Caco-2 (cell line): ENCODE measurements around the gene KCNJ12. TPM values are rescaled to one million over a fixed set of nuclear protein-coding genes. Genes with fewer than 3 reads are reported as not detected.

Experiments used
- BruUV-seq: library from RNA; stranded (reverse); fragments of 400-500 nt; replicated peaks from 2 replicates; lab custom pipeline; 2021; lab: Mats Ljungman, UMichigan
- CTCF ChIA-PET: fragments of 300-600 bp; sonication (Branson Sonifier 250); formaldehyde crosslinking; loops from one replicate; lab custom pipeline; 2022; ENCODE audit warnings: antibody characterized with exemption; lab: Charles Lee
- POLR2A ChIA-PET: fragments of 300-600 bp; sonication (Branson Sonifier 250); formaldehyde crosslinking; loops from one replicate; lab custom pipeline; 2022; ENCODE audit warnings: antibody characterized with exemption; lab: Charles Lee
- DNase-seq, 2 experiments: peaks; one replicate each; pipeline versions ENCODE4 v3.0.0 to v3.0.0-alpha.2; 2020 to 2022
- H3K27me3 ChIP-seq: replicated peaks from 2 replicates; pipeline ENCODE4 v1.6.0; 2011; ENCODE audit warnings: low read length; ENCODE audit not compliant: control insufficient read depth, insufficient read depth
- H3K36me3 ChIP-seq: 2 replicates; pipeline ENCODE4 v1.5.1; 2011; ENCODE audit warnings: low read length; ENCODE audit not compliant: control insufficient read depth, insufficient read depth
- H3K4me1 ChIP-seq: fragments of 250-450 bp; sonication (Bioruptor Pico); 2 replicates; pipeline ENCODE4 v1.5.1; 2020; ENCODE audit warnings: mild to moderate bottlenecking
- H3K4me3 ChIP-seq: 2 replicates; pipeline ENCODE4 v1.5.1; 2011; ENCODE audit warnings: low read depth, mild to moderate bottlenecking, control low read depth, low read length
- H3K9me3 ChIP-seq: fragments of 250-450 bp; sonication (Bioruptor Pico); 2 replicates; pipeline ENCODE4 v1.5.1; 2020; ENCODE audit warnings: mild to moderate bottlenecking, moderate library complexity
- H3K27ac Mint-ChIP-seq: one replicate; pipeline ENCODE4 v1.8.0; 2022; ENCODE audit warnings: mixed read lengths; ENCODE audit not compliant: unreplicated experiment
- H3K27me3 Mint-ChIP-seq: one replicate; pipeline ENCODE4 v1.8.0; 2022; ENCODE audit warnings: mixed read lengths; ENCODE audit not compliant: insufficient read depth, unreplicated experiment
- H3K36me3 Mint-ChIP-seq: one replicate; pipeline ENCODE4 v1.8.0; 2022; ENCODE audit warnings: mild to moderate bottlenecking, mixed read lengths; ENCODE audit not compliant: insufficient read depth, unreplicated experiment
- H3K4me1 Mint-ChIP-seq: one replicate; pipeline ENCODE4 v1.8.0; 2022; ENCODE audit warnings: low read depth, mixed read lengths; ENCODE audit not compliant: unreplicated experiment
- H3K4me3 Mint-ChIP-seq: one replicate; pipeline ENCODE4 v1.8.0; 2022; ENCODE audit warnings: mild to moderate bottlenecking, moderate library complexity, mixed read lengths; ENCODE audit not compliant: unreplicated experiment
- H3K9me3 Mint-ChIP-seq: one replicate; pipeline ENCODE4 v1.8.0; 2022; ENCODE audit warnings: mixed read lengths; ENCODE audit not compliant: unreplicated experiment
- CTCF ChIP-seq, 2 experiments: fragments of 200-600 bp in 1 of 2; IDR thresholded peaks; 1 replicate in 1 of 2; 2 replicates in 1 of 2; pipeline versions ENCODE4 v1.5.1 to v1.8.0; 2011 to 2022; ENCODE audit warnings: antibody characterized with exemption in 1 of 2, control low read depth in 1 of 2, inconsistent platforms in 1 of 2, low read depth in 1 of 2, low read length in 1 of 2, mild to moderate bottlenecking in 1 of 2, moderate library complexity in 1 of 2; ENCODE audit not compliant: insufficient read depth in 1 of 2, severe bottlenecking in 1 of 2, unreplicated experiment in 1 of 2
- intact Hi-C: fragments of 100-400 bp; cut with micrococcal nuclease; formaldehyde crosslinking; loops from one replicate; pipeline ENCODE4 v1.10.0; 2022; ENCODE audit not compliant: unreplicated experiment
- total RNA-seq: library from RNA; stranded (reverse); gene quantifications from 2 replicates; pipeline ENCODE4 v1.2.3, GENCODE V29; 2022

Gene KCNJ12
- total RNA-seq, 1 experiment from 2014 or later = 0.07 TPM

- intact Hi-C loops = no loop called here
- no peaks in the 10 kb centered on the region for H3K9me3 ChIP-seq
- no peaks in the 10 kb centered on the region for H3K27me3 ChIP-seq
- H3K9me3 Mint-ChIP-seq = no peaks in the 10 kb centered on the region
- H3K36me3 ChIP-seq = no peaks in the 10 kb centered on the region
- no peak overlapping the region for H3K27ac Mint-ChIP-seq
- H3K4me3 Mint-ChIP-seq = no peak overlapping the region
- TF ChIP-seq CTCF (IDR thresholded peaks at IDR 0.05; ENCODE audit: insufficient read depth in 1 of 2, low read depth in 1 of 2, low read length in 1 of 2, severe bottlenecking in 1 of 2, unreplicated experiment in 1 of 2) = no peak
- no peaks in the 10 kb centered on the region for H3K4me1 ChIP-seq
- BruUV-seq = no TSS peak
- H3K36me3 Mint-ChIP-seq = no peaks in the 10 kb centered on the region
- no peak for DNase-seq
- H3K4me1 Mint-ChIP-seq = no peaks in the 10 kb centered on the region
- POLR2A ChIA-PET = no interaction called here
- H3K27me3 Mint-ChIP-seq = peaks cover 5% of the 10 kb centered on the region
- H3K4me3 ChIP-seq = no peak overlapping the region
- CTCF ChIA-PET = no interaction called here
Measured at GRCh38 chr17:21389394-21389793, 13.2 kb downstream of the KCNJ12 start.

GRCh38 chr17:21390294-21390693, 14.1 kb downstream of the KCNJ12 start:
- no TSS peak for BruUV-seq
- no peaks in the 10 kb centered on the region for H3K36me3 Mint-ChIP-seq
- H3K9me3 ChIP-seq = no peaks in the 10 kb centered on the region
- no peak for TF ChIP-seq CTCF (IDR thresholded peaks at IDR 0.05; ENCODE audit: insufficient read depth in 1 of 2, low read depth in 1 of 2, low read length in 1 of 2, severe bottlenecking in 1 of 2, unreplicated experiment in 1 of 2)
- H3K36me3 ChIP-seq = no peaks in the 10 kb centered on the region
- peaks cover 5% of the 10 kb centered on the region for H3K27me3 Mint-ChIP-seq
- no peaks in the 10 kb centered on the region for H3K4me1 ChIP-seq
- H3K27ac Mint-ChIP-seq = no peak overlapping the region
- no peaks in the 10 kb centered on the region for H3K4me1 Mint-ChIP-seq
- no peaks in the 10 kb centered on the region for H3K27me3 ChIP-seq
- DNase-seq = no peak
- intact Hi-C loops = no loop called here
- POLR2A ChIA-PET = no interaction called here
- no peak overlapping the region for H3K4me3 Mint-ChIP-seq
- no peak overlapping the region for H3K4me3 ChIP-seq
- CTCF ChIA-PET = interaction anchor here (0.5 kb wide), 1 partner anchor 67 kb away, joined by 9 read pairs; no protein-coding TSS in a partner anchor
- no peaks in the 10 kb centered on the region for H3K9me3 Mint-ChIP-seq

GRCh38 chr17:21392266-21392665, 16.1 kb downstream of the KCNJ12 start:
- Mint-ChIP-seq H3K36me3 (no peaks in the 10 kb centered on the region), H3K27ac (no peak overlapping the region), H3K9me3 (no peaks in the 10 kb centered on the region), H3K4me1 (no peaks in the 10 kb centered on the region), H3K27me3 (peaks cover 5% of the 10 kb centered on the region), H3K4me3 (no peak overlapping the region)
- POLR2A ChIA-PET = no interaction called here
- DNase-seq = no peak
- H3K27me3 ChIP-seq = no peaks in the 10 kb centered on the region
- no peaks in the 10 kb centered on the region for H3K36me3 ChIP-seq
- CTCF ChIA-PET = no interaction called here
- intact Hi-C loops = no loop called here
- no peaks in the 10 kb centered on the region for H3K9me3 ChIP-seq
- no TSS peak for BruUV-seq
- H3K4me1 ChIP-seq = no peaks in the 10 kb centered on the region
- TF ChIP-seq CTCF (IDR thresholded peaks at IDR 0.05; ENCODE audit: insufficient read depth in 1 of 2, low read depth in 1 of 2, low read length in 1 of 2, severe bottlenecking in 1 of 2, unreplicated experiment in 1 of 2) = no peak
- no peak overlapping the region for H3K4me3 ChIP-seq
